SJCRH30 (cell line): ENCODE data around the gene CHRNA9. TPM values are rescaled to one million over a fixed set of nuclear protein-coding genes. Genes with fewer than 3 reads are reported as not detected.

ENCODE experiments used
- DNase-seq, 2 experiments: peaks; one replicate each; pipeline ENCODE4 v3.0.0-alpha.2; 2015 to 2020
- H3K27ac ChIP-seq: fragments of 250-450 bp; sonication (Bioruptor Pico); 2 replicates; pipeline ENCODE4 v1.5.1; 2020; ENCODE audit warnings: mild to moderate bottlenecking, moderate library complexity
- H3K27me3 ChIP-seq: fragments of 250-450 bp; sonication (Bioruptor Pico); 2 replicates; pipeline ENCODE4 v1.5.1; 2020; ENCODE audit warnings: mild to moderate bottlenecking, moderate library complexity
- H3K36me3 ChIP-seq: fragments of 250-450 bp; sonication (Bioruptor Pico); 2 replicates; pipeline ENCODE4 v1.5.1; 2020; ENCODE audit warnings: mild to moderate bottlenecking, moderate library complexity
- H3K4me1 ChIP-seq: fragments of 250-450 bp; sonication (Bioruptor Pico); 2 replicates; pipeline ENCODE4 v1.5.1; 2020; ENCODE audit warnings: mild to moderate bottlenecking, moderate library complexity
- H3K4me3 ChIP-seq: fragments of 250-450 bp; sonication (Bioruptor Pico); 2 replicates; pipeline ENCODE4 v1.5.1; 2020; ENCODE audit warnings: mild to moderate bottlenecking, moderate library complexity
- H3K9me3 ChIP-seq: fragments of 250-450 bp; sonication (Bioruptor Pico); replicated peaks from 2 replicates; pipeline ENCODE4 v1.5.1; 2020; ENCODE audit warnings: mild to moderate bottlenecking, moderate library complexity
- total RNA-seq: library from RNA; depleted of rRNA; stranded (reverse); fragments of >200 nt; shearing (Covaris generic); gene quantifications from 2 replicates; pipeline ENCODE4 v1.2.3, GENCODE V29; 2014

CHRNA9 gene
- total RNA-seq, 1 experiment from 2014 or later, result 0.08 TPM

DNA sequence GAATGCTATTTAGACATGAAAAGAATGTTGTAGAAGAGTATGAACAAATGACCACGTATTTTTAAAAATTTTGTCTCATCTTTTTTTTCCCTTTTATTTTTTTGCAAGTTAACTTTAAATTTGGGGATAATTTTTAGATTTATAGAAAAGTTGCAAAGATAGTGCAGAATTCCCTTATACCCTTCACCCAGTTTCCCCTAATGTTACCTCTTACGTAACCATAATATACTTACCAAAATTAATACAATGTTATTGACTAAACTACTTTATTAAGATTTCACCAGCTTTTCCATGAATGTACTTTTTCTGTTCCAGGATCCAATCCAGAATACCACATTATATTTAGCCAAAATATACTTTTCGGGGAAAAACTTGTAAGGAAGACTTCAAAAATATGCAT lies 12.3 kb downstream of the CHRNA9 start:
- no peak for DNase-seq
- no peaks in the 10 kb centered on the region for H3K4me1 ChIP-seq
- no peak overlapping the region for H3K27ac ChIP-seq
- H3K27me3 ChIP-seq, result no peaks in the 10 kb centered on the region
- no peaks in the 10 kb centered on the region for H3K9me3 ChIP-seq
- H3K36me3 ChIP-seq, result no peaks in the 10 kb centered on the region
- H3K4me3 ChIP-seq, result no peak overlapping the region

GRCh38 chr4:40348000-40348399 lies 12.9 kb downstream of the CHRNA9 start:
- H3K36me3 ChIP-seq, result no peaks in the 10 kb centered on the region
- no peak overlapping the region for H3K27ac ChIP-seq
- no peak for DNase-seq
- H3K4me3 ChIP-seq, result no peak overlapping the region
- no peaks in the 10 kb centered on the region for H3K27me3 ChIP-seq
- H3K9me3 ChIP-seq, result no peaks in the 10 kb centered on the region
- H3K4me1 ChIP-seq, result no peaks in the 10 kb centered on the region

- H3K4me1 ChIP-seq, result no peaks in the 10 kb centered on the region
- no peaks in the 10 kb centered on the region for H3K9me3 ChIP-seq
- no peak overlapping the region for H3K4me3 ChIP-seq
- DNase-seq, result no peak
- H3K27me3 ChIP-seq, result no peaks in the 10 kb centered on the region
- no peaks in the 10 kb centered on the region for H3K36me3 ChIP-seq
- H3K27ac ChIP-seq, result no peak overlapping the region
Observed at GRCh38 chr4:40349561-40350198, 14.5 kb downstream of the CHRNA9 start.

GRCh38 chr4:40350627-40351227 lies 15.6 kb downstream of the CHRNA9 start:
- H3K4me1 ChIP-seq, result no peaks in the 10 kb centered on the region
- peak in 1 of 2 experiments; percentile 11 for DNase-seq

GRCh38 chr4:40354158-40354557 lies 19.0 kb downstream of the CHRNA9 start:
- Histone ChIP-seq H3K27me3 (no peaks in the 10 kb centered on the region), H3K4me3 (no peak overlapping the region), H3K36me3 (no peaks in the 10 kb centered on the region), H3K27ac (no peak overlapping the region), H3K4me1 (no peaks in the 10 kb centered on the region), H3K9me3 (no peaks in the 10 kb centered on the region)
- DNase-seq, result no peak

More at GRCh38 chr4:40350627-40351227, 15.6 kb downstream of the CHRNA9 start:
- H3K9me3 ChIP-seq, result no peaks in the 10 kb centered on the region
- H3K4me3 ChIP-seq, result no peak overlapping the region
- H3K27me3 ChIP-seq, result no peaks in the 10 kb centered on the region
- H3K27ac ChIP-seq, result no peak overlapping the region
- no peaks in the 10 kb centered on the region for H3K36me3 ChIP-seq

- H3K4me3 ChIP-seq, result no peak overlapping the region
- DNase-seq, result no peak
- H3K36me3 ChIP-seq, result no peaks in the 10 kb centered on the region
- no peaks in the 10 kb centered on the region for H3K9me3 ChIP-seq
- no peak overlapping the region for H3K27ac ChIP-seq
- no peaks in the 10 kb centered on the region for H3K4me1 ChIP-seq
- no peaks in the 10 kb centered on the region for H3K27me3 ChIP-seq
Observed at GRCh38 chr4:40355131-40355530, 20.0 kb downstream of the CHRNA9 start.

GRCh38 chr4:40357738-40358137 lies 22.6 kb downstream of the CHRNA9 start:
- H3K27me3 ChIP-seq, result no peaks in the 10 kb centered on the region
- no peaks in the 10 kb centered on the region for H3K9me3 ChIP-seq
- DNase-seq, result no peak
- no peaks in the 10 kb centered on the region for H3K36me3 ChIP-seq
- H3K4me3 ChIP-seq, result no peak overlapping the region
- H3K27ac ChIP-seq, result no peak overlapping the region
- no peaks in the 10 kb centered on the region for H3K4me1 ChIP-seq

GRCh38 chr4:40361338-40361737 lies 26.2 kb downstream of the CHRNA9 start:
- no peak overlapping the region for H3K4me3 ChIP-seq
- H3K36me3 ChIP-seq, result no peaks in the 10 kb centered on the region
- no peak for DNase-seq

DNA sequence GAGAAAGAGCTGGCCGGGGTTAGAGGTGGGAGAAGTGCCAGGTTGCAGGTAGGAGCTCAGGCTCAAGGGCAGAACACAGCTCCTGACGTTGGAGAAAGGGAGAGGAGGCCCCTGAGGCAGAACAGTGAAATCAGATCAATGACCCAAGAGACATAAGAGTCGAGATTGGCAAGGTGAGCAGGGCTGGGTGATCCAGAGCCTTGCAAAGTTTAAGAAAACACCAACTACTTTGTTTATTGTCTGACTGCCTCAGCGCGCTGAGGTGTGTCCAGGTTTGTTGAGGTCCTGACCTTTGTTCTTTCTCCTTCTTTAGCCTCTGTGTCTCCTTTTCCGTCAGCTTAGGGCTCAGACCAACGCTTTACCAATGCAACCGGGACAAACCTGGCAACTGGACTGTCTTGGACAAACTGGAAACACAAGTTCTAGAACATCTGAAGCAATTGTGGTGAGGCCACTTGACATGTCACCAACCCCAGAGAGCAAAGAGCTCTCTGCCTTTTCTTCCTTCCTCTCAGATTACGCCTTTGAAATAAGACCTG lies 28.3 kb downstream of the CHRNA9 start:
- H3K27me3 ChIP-seq, result no peaks in the 10 kb centered on the region
- no peaks in the 10 kb centered on the region for H3K9me3 ChIP-seq
- no peak overlapping the region for H3K27ac ChIP-seq
- DNase-seq, result no peak
- no peak overlapping the region for H3K4me3 ChIP-seq
- H3K4me1 ChIP-seq, result no peaks in the 10 kb centered on the region
- no peaks in the 10 kb centered on the region for H3K36me3 ChIP-seq

More at GRCh38 chr4:40361338-40361737, 26.2 kb downstream of the CHRNA9 start:
- Histone ChIP-seq H3K9me3 (no peaks in the 10 kb centered on the region), H3K27ac (no peak overlapping the region), H3K4me1 (no peaks in the 10 kb centered on the region), H3K27me3 (no peaks in the 10 kb centered on the region)

DNA sequence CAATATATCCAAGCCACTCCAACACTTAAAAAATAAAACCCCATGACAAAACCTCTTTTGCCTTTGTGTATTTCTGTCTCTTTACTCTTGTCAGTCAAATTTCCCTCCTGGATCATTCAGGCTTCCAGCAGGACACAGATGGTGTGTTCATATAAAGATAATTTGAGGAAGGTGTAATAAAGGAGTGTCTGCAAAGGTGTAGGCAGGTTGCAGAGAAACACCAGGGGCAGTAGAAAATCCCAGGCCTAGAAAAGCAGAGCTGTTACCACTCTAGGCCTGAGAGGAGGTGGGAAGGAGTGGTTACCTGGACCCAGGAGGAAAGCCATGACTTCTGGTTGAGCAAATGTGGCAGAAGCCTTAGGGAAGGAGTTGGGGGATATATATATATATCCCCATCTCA lies 28.8 kb downstream of the CHRNA9 start:
- H3K4me3 ChIP-seq, result no peak overlapping the region
- H3K9me3 ChIP-seq, result no peaks in the 10 kb centered on the region
- no peaks in the 10 kb centered on the region for H3K36me3 ChIP-seq
- DNase-seq, result no peak
- no peaks in the 10 kb centered on the region for H3K4me1 ChIP-seq
- H3K27me3 ChIP-seq, result no peaks in the 10 kb centered on the region
- no peak overlapping the region for H3K27ac ChIP-seq

GRCh38 chr4:40365766-40366165 lies 30.6 kb downstream of the CHRNA9 start:
- DNase-seq, result no peak
- peaks cover 3% of the 10 kb centered on the region; the same call in 1 of the 2 replicates for H3K27me3 ChIP-seq
- no peak overlapping the region for H3K4me3 ChIP-seq
- no peaks in the 10 kb centered on the region for H3K36me3 ChIP-seq
- H3K27ac ChIP-seq, result no peak overlapping the region
- H3K9me3 ChIP-seq, result no peaks in the 10 kb centered on the region
- no peaks in the 10 kb centered on the region for H3K4me1 ChIP-seq

GRCh38 chr4:40367451-40367850 lies 32.3 kb downstream of the CHRNA9 start:
- H3K4me3 ChIP-seq, result no peak overlapping the region
- no peaks in the 10 kb centered on the region for H3K36me3 ChIP-seq
- peaks cover 3% of the 10 kb centered on the region; the same call in 1 of the 2 replicates for H3K27me3 ChIP-seq
- no peak overlapping the region for H3K27ac ChIP-seq
- no peaks in the 10 kb centered on the region for H3K9me3 ChIP-seq
- H3K4me1 ChIP-seq, result no peaks in the 10 kb centered on the region
- DNase-seq, result no peak

- H3K27ac ChIP-seq, result no peak overlapping the region
- H3K27me3 ChIP-seq, result peaks cover 3% of the 10 kb centered on the region; the same call in 1 of the 2 replicates
- no peaks in the 10 kb centered on the region for H3K4me1 ChIP-seq
- no peak overlapping the region for H3K4me3 ChIP-seq
- no peaks in the 10 kb centered on the region for H3K36me3 ChIP-seq
- no peak for DNase-seq
- H3K9me3 ChIP-seq, result no peaks in the 10 kb centered on the region
Observed at GRCh38 chr4:40369437-40370274, 34.5 kb downstream of the CHRNA9 start.

GRCh38 chr4:40372651-40373050 lies 37.5 kb downstream of the CHRNA9 start:
- Histone ChIP-seq H3K27me3 (peaks cover 3% of the 10 kb centered on the region; the same call in 1 of the 2 replicates), H3K9me3 (no peaks in the 10 kb centered on the region), H3K4me3 (no peak overlapping the region), H3K27ac (no peak overlapping the region), H3K4me1 (no peaks in the 10 kb centered on the region), H3K36me3 (no peaks in the 10 kb centered on the region)
- no peak for DNase-seq

DNA sequence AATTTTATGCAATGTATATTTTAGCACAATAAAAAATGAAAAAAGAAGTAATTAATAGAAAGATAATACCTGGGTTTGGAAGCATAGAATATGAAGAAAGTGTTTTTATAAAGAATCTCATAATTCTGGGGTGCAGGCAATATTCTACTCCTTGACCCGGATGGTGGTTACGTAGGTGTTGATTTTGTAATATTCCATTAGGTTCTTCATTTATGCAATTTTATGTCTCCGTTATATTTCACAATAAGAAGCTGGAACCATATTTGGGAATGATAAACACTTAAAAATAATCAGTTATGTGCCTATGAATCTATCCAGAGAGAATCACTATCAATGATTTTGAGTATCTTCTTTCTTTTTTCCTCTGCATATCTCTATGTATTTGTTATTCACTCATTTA lies 38.5 kb downstream of the CHRNA9 start:
- Histone ChIP-seq H3K36me3 (no peaks in the 10 kb centered on the region), H3K4me3 (no peak overlapping the region), H3K4me1 (no peaks in the 10 kb centered on the region), H3K9me3 (no peaks in the 10 kb centered on the region), H3K27ac (no peak overlapping the region), H3K27me3 (peaks cover 3% of the 10 kb centered on the region; the same call in 1 of the 2 replicates)
- no peak for DNase-seq
